ENCODE results near the gene RNF2. TPM values are rescaled to one million over a fixed set of nuclear protein-coding genes. Genes with fewer than 3 reads are reported as not detected.

The RNF2 gene
- total RNA-seq, 1 experiment from 2014 or later, result 32.8 TPM

DNA sequence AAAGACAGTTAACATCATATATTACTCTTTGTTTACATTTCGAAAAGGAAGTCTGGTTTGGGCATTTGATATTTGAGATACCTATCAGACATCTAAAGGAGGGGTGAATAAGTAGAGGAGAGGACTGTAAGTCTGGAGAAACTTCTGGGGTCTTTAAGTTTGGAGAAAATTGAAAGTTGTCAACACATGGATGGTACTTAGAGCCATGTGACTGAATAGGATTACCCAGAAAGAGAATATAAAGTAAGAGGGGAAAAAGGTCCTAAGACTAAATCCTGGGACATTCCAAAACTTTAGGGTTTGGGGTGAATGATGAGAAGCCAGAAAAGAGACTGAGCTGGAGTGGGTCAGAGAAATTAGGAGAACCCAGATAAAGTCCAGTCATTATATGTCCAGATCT is 10.1 kb upstream of the RNF2 start:
- in situ Hi-C loops (cut with HindIII; ENCODE audit: low pct_unique_long_range_greater_than_20kb, low sequenced_read_pairs) (no loop called here), intact Hi-C loops (cut with micrococcal nuclease; ENCODE audit: unreplicated experiment) (no loop called here)
- ChIA-PET CTCF (no interaction called here), POLR2A (no interaction called here)
- no peak overlapping the region for H3K27ac ChIP-seq (ENCODE audit: low read length)
- no peaks in the 10 kb centered on the region for H3K9me3 ChIP-seq (ENCODE audit: control insufficient read depth, insufficient read depth, low read depth, low read length)
- DNase-seq (ENCODE audit: low read depth, low spot score) (no peak), ATAC-seq (no peak)
- TF ChIP-seq REST (IDR thresholded peaks at IDR 0.05; ENCODE audit: insufficient read depth in 1 of 2, low read depth in 2 of 2, low read length in 1 of 2), result no peak
- TF ChIP-seq POLR2AphosphoS5 (IDR thresholded peaks at IDR 0.05; ENCODE audit: low read depth, low read length), result no peak
- TF ChIP-seq, protein P1, sequence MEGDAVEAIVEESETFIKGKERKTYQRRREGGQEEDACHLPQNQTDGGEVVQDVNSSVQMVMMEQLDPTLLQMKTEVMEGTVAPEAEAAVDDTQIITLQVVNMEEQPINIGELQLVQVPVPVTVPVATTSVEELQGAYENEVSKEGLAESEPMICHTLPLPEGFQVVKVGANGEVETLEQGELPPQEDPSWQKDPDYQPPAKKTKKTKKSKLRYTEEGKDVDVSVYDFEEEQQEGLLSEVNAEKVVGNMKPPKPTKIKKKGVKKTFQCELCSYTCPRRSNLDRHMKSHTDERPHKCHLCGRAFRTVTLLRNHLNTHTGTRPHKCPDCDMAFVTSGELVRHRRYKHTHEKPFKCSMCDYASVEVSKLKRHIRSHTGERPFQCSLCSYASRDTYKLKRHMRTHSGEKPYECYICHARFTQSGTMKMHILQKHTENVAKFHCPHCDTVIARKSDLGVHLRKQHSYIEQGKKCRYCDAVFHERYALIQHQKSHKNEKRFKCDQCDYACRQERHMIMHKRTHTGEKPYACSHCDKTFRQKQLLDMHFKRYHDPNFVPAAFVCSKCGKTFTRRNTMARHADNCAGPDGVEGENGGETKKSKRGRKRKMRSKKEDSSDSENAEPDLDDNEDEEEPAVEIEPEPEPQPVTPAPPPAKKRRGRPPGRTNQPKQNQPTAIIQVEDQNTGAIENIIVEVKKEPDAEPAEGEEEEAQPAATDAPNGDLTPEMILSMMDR (IDR thresholded peaks at IDR 0.05), result no peak
- no peak for TF ChIP-seq SIN3A (IDR thresholded peaks at IDR 0.05; ENCODE audit: borderline replicate concordance, insufficient read depth, low read depth, low read length)
- no peak for TF ChIP-seq TCF7L2 (IDR thresholded peaks at IDR 0.05; ENCODE audit: low read depth, low read length)
- no peaks in the 10 kb centered on the region for H3K4me1 ChIP-seq (ENCODE audit: control insufficient read depth, insufficient read depth, low read length)
- no peaks in the 10 kb centered on the region; the same call in 1 of the 2 replicates for H3K36me3 ChIP-seq (ENCODE audit: control insufficient read depth, insufficient read depth, low read length)
- BruUV-seq (replicated peaks), result no TSS peak
- no peak overlapping the region for H3K4me3 ChIP-seq (ENCODE audit: low read depth in 2 of 2, low read length in 2 of 2)
- peaks cover 5% of the 10 kb centered on the region; the same call in 1 of the 2 replicates for H3K27me3 ChIP-seq (ENCODE audit: control insufficient read depth, insufficient read depth, low read length)

DNA sequence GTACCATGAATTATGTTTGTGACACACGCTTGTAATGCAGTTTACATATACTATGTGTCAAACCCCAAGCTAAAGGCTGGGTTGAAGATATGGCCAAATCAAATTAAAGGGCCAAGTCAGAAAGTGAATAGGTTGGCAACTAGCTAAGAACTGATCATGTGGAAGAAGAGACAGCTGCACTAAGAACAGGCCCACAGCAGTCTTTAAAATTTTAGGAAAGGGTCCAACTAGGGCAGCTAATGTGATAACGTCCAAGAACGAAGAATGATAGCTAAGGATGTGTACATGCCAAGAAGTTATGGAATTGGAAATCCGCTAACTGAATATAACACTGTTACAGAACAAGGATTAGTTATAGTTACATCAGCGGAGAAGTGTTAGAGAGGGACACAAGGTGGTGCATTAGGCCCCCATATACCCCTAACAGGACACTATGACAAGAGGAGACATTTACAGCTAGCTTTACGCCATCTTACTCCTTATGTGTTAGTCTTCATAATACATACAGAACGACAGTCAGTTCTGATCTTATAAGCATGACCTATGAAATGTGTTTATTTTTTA is 6.5 kb upstream of the RNF2 start:
- Histone ChIP-seq H3K27ac (ENCODE audit: low read length) (no peak overlapping the region), H3K9me3 (ENCODE audit: control insufficient read depth, insufficient read depth, low read depth, low read length) (no peaks in the 10 kb centered on the region), H3K27me3 (ENCODE audit: control insufficient read depth, insufficient read depth, low read length) (peaks cover 2% of the 10 kb centered on the region; the same call in 1 of the 2 replicates), H3K4me3 (ENCODE audit: low read depth in 2 of 2, low read length in 2 of 2) (no peak overlapping the region), H3K36me3 (ENCODE audit: control insufficient read depth, insufficient read depth, low read length) (no peaks in the 10 kb centered on the region; the same call in 1 of the 2 replicates), H3K4me1 (ENCODE audit: control insufficient read depth, insufficient read depth, low read length) (no peaks in the 10 kb centered on the region)
- in situ Hi-C loops (cut with HindIII; ENCODE audit: low pct_unique_long_range_greater_than_20kb, low sequenced_read_pairs), result no loop called here
- ATAC-seq (no peak), DNase-seq (ENCODE audit: low read depth, low spot score) (no peak)
- TF ChIP-seq TCF7L2 (IDR thresholded peaks at IDR 0.05; ENCODE audit: low read depth, low read length), result no peak
- no peak for TF ChIP-seq SIN3A (IDR thresholded peaks at IDR 0.05; ENCODE audit: borderline replicate concordance, insufficient read depth, low read depth, low read length)
- no peak for TF ChIP-seq POLR2AphosphoS5 (IDR thresholded peaks at IDR 0.05; ENCODE audit: low read depth, low read length)
- TF ChIP-seq, protein P1 (IDR thresholded peaks at IDR 0.05), result no peak
- TF ChIP-seq REST (IDR thresholded peaks at IDR 0.05; ENCODE audit: insufficient read depth in 1 of 2, low read depth in 2 of 2, low read length in 1 of 2), result no peak
- intact Hi-C loops (cut with micrococcal nuclease; ENCODE audit: unreplicated experiment), result no loop called here
- ChIA-PET POLR2A (no interaction called here), CTCF (no interaction called here)
- BruUV-seq (replicated peaks), result no TSS peak
